Stimulated activated naive B cell treated with anti-CD40 and anti-IgM and Interleukin-4, amounts not matched to agents 10 μg/mL and 1 μg/mL and 100 μg/mL, for 72 hours (primary cell): ENCODE data around the gene ANKRD1.
"Not testable (repeated sequence)": the region's sequence is repeated elsewhere in the genome, so short reads cannot be mapped to it uniquely, and the experiment has no call there.

ENCODE experiments used
- ATAC-seq, 2 donors: fragments of 150-1000 bp; cut with Tn5 transposase; replicated peaks; 2 replicates each; pipeline ENCODE4 v1.10.0; 2021; ENCODE audit warnings: moderate library complexity in 1 of 2
- DNase-seq: peaks from one replicate; pipeline ENCODE4 v3.0.0; 2021
- H3K27ac Mint-ChIP-seq: one replicate; pipeline ENCODE4 v1.8.0; 2022; ENCODE audit warnings: mild to moderate bottlenecking, mixed read lengths
- H3K27me3 Mint-ChIP-seq, 2 donors: one replicate each; pipeline ENCODE4 v1.8.0; 2022; ENCODE audit warnings: mixed read lengths in 2 of 2
- H3K36me3 Mint-ChIP-seq, 2 donors: one replicate each; pipeline ENCODE4 v1.8.0; 2022; ENCODE audit warnings: mixed read lengths in 2 of 2, mild to moderate bottlenecking in 1 of 2
- H3K4me1 Mint-ChIP-seq, 2 donors: one replicate each; pipeline ENCODE4 v1.8.0; 2022; ENCODE audit warnings: mixed read lengths in 2 of 2, mild to moderate bottlenecking in 1 of 2
- H3K4me3 Mint-ChIP-seq, 2 donors: one replicate each; pipeline ENCODE4 v1.8.0; 2022; ENCODE audit warnings: mild to moderate bottlenecking in 2 of 2, mixed read lengths in 2 of 2, moderate library complexity in 1 of 2
- H3K9me3 Mint-ChIP-seq, 2 donors: one replicate each; pipeline ENCODE4 v1.8.0; 2022; ENCODE audit warnings: mixed read lengths in 2 of 2, mild to moderate bottlenecking in 1 of 2

The ANKRD1 gene

GRCh38 chr10:90911133-90912051 is 9.5 kb downstream of the ANKRD1 start:
- Mint-ChIP-seq H3K4me1 (peaks cover 16 to 50% of the 10 kb centered on the region in 2 donors), H3K4me3 (no peak overlapping the region), H3K27me3 (peaks cover 0 to 5% of the 10 kb centered on the region in 2 donors), H3K27ac (peak overlapping the region; percentile 95), H3K9me3 (peaks cover 0 to 3% of the 10 kb centered on the region in 2 donors), H3K36me3 (peaks cover 6 to 27% of the 10 kb centered on the region in 2 donors)
- DNase-seq (peak; percentile 63), ATAC-seq (peak; percentile 93 to 94)

GRCh38 chr10:90906596-90906995 is 14.3 kb downstream of the ANKRD1 start:
- H3K36me3 Mint-ChIP-seq: peaks cover 15 to 24% of the 10 kb centered on the region in 2 donors
- ATAC-seq (no peak), DNase-seq (no peak)
- H3K27me3 Mint-ChIP-seq: no peaks in the 10 kb centered on the region
- peaks cover 9 to 20% of the 10 kb centered on the region in 2 donors for H3K4me1 Mint-ChIP-seq
- H3K4me3 Mint-ChIP-seq: no peak overlapping the region
- peaks cover 0 to 4% of the 10 kb centered on the region in 2 donors for H3K9me3 Mint-ChIP-seq
- no peak overlapping the region for H3K27ac Mint-ChIP-seq

DNA sequence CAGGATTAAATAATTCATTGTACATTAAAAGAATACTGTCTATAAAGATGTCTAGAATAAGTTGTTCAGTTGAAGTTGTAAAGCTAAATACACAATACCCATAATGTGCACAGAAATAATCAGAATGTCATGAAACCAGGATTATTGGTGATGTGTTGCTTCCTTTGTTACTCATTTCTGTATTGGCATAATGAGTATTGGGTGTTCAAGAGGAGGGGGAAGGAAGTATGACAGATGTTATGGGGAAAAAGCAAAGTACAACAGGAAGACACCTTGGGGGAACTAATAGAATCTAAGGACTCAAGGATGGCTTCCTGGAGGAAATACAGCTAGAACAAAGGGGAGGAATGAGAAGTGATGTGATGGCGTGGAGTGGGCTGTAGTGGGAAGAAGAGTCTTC is 15.0 kb downstream of the ANKRD1 start:
- DNase-seq: no peak
- H3K4me3 Mint-ChIP-seq: no peak overlapping the region
- H3K27ac Mint-ChIP-seq: peak overlapping the region; percentile 10
- H3K27me3 Mint-ChIP-seq: no peaks in the 10 kb centered on the region
- ATAC-seq: peak; percentile 63 to 85
- peaks cover 17 to 27% of the 10 kb centered on the region in 2 donors for H3K36me3 Mint-ChIP-seq
- peaks cover 0 to 4% of the 10 kb centered on the region in 2 donors for H3K9me3 Mint-ChIP-seq
- peaks cover 6 to 14% of the 10 kb centered on the region in 2 donors for H3K4me1 Mint-ChIP-seq

DNA sequence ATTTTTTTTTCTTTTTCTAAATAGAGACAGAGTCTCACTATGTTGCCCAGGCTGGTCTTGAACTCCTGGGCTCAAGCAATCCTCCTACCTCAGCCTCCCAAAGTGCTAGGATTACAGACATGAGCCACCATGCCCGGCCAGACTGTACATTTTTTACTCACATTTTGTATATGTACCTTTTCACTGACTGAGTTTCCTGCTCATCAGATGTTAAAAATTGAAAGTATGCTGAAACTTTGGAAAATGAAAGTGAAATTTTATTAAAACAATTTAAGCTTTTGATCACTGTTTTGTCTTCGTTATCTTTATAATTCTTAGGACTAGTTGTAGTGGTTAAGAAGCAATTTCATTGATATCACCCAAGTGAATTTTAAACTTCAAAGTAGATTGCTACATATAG is 24.0 kb downstream of the ANKRD1 start:
- not testable (repeated sequence) for DNase-seq, H3K9me3 Mint-ChIP-seq, ATAC-seq, H3K4me1 Mint-ChIP-seq, H3K4me3 Mint-ChIP-seq, H3K27ac Mint-ChIP-seq, H3K27me3 Mint-ChIP-seq
- H3K36me3 Mint-ChIP-seq: peaks cover 27 to 48% of the 10 kb centered on the region in 2 donors

DNA sequence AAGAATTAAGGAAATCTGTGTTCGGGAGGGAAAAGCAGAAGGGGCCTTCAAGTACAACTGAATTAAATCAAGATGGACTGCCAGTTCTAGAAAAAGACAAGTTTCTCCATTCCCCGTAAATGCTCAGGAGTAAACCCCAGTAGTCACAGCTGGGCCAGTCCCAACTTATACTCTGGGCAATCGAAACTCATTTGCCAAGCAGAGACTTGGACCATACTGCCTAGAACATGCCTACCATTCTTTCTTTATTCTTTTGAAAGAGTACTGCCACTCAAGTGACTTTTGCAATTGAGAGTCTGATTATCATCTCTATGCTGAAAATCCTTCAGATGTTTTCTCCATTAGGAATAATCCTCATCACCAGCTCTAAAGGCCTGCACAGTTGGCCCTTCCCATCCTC is 27.7 kb downstream of the ANKRD1 start:
- H3K27ac Mint-ChIP-seq: no peak overlapping the region
- ATAC-seq (no peak), DNase-seq (no peak)
- H3K36me3 Mint-ChIP-seq: peaks cover 38 to 55% of the 10 kb centered on the region in 2 donors
- no peaks in the 10 kb centered on the region for H3K9me3 Mint-ChIP-seq
- H3K4me3 Mint-ChIP-seq: no peak overlapping the region
- no peaks in the 10 kb centered on the region for H3K27me3 Mint-ChIP-seq
- peaks cover 0 to 2% of the 10 kb centered on the region in 2 donors for H3K4me1 Mint-ChIP-seq

GRCh38 chr10:90890347-90890746 is 30.5 kb downstream of the ANKRD1 start:
- H3K4me1 Mint-ChIP-seq: peaks cover 0 to 2% of the 10 kb centered on the region in 2 donors
- H3K36me3 Mint-ChIP-seq: peaks cover 38 to 63% of the 10 kb centered on the region in 2 donors
- no peaks in the 10 kb centered on the region for H3K27me3 Mint-ChIP-seq
- H3K9me3 Mint-ChIP-seq: no peaks in the 10 kb centered on the region
- no peak overlapping the region for H3K27ac Mint-ChIP-seq
- ATAC-seq (no peak), DNase-seq (no peak)
- H3K4me3 Mint-ChIP-seq: no peak overlapping the region

DNA sequence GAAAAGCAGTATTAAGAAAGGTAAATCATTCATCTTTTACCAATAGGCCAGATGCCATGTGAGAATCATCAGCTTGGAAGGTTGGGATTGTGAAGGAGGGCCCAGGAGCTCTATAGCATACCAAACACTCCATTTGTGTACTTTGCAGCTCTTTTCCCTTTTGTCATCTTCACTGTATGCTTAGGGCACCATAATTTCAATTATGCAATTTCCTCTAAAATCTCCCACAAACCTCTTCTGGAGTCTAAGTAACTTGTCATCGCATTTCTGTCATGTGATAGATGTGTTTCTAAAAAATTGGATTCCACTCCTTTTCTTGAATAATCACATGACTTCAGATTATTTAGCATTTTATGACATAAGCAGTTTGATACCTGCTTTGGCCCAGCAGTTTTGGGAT is 31.3 kb downstream of the ANKRD1 start:
- no peak for DNase-seq
- no peak overlapping the region for H3K4me3 Mint-ChIP-seq
- H3K4me1 Mint-ChIP-seq: peaks cover 0 to 2% of the 10 kb centered on the region in 2 donors
- no peak overlapping the region for H3K27ac Mint-ChIP-seq
- ATAC-seq: no peak
- H3K9me3 Mint-ChIP-seq: no peaks in the 10 kb centered on the region
- H3K36me3 Mint-ChIP-seq: peaks cover 35 to 64% of the 10 kb centered on the region in 2 donors
- H3K27me3 Mint-ChIP-seq: no peaks in the 10 kb centered on the region

DNA sequence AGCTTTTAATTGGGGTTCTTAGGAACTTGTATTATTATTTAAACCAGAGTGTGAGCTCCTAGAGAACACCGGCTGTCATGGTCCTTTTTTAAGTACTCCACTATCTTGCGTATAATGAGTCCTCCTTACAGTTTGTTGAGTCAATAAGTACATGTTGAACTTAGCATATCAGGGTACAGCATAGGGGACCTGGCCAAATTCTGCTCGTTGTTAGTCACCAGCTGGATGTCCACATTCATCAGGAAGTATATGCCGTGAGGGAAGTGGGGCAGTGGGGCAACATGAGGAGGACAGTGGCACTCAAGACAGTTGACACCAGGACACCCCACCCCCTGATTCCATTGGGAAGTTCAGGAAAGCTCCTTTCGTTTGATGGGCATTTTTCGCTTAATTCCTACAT is 32.5 kb downstream of the ANKRD1 start:
- Mint-ChIP-seq H3K4me3 (no peak overlapping the region), H3K27me3 (no peaks in the 10 kb centered on the region), H3K36me3 (peaks cover 34 to 67% of the 10 kb centered on the region in 2 donors), H3K27ac (no peak overlapping the region), H3K9me3 (no peaks in the 10 kb centered on the region), H3K4me1 (peaks cover 0 to 2% of the 10 kb centered on the region in 2 donors)
- no peak for DNase-seq
- no peak for ATAC-seq

GRCh38 chr10:90887555-90887954 is 33.3 kb downstream of the ANKRD1 start:
- DNase-seq (no peak), ATAC-seq (no peak)
- H3K4me1 Mint-ChIP-seq: peaks cover 0 to 2% of the 10 kb centered on the region in 2 donors
- H3K27me3 Mint-ChIP-seq: no peaks in the 10 kb centered on the region
- peaks cover 34 to 65% of the 10 kb centered on the region in 2 donors for H3K36me3 Mint-ChIP-seq
- no peak overlapping the region for H3K4me3 Mint-ChIP-seq
- H3K27ac Mint-ChIP-seq: no peak overlapping the region
- H3K9me3 Mint-ChIP-seq: no peaks in the 10 kb centered on the region

- Mint-ChIP-seq H3K4me1 (peaks cover 0 to 2% of the 10 kb centered on the region in 2 donors), H3K36me3 (peaks cover 25 to 53% of the 10 kb centered on the region in 2 donors), H3K4me3 (no peak overlapping the region), H3K27ac (no peak overlapping the region), H3K9me3 (no peaks in the 10 kb centered on the region), H3K27me3 (no peaks in the 10 kb centered on the region)
- ATAC-seq (no peak), DNase-seq (no peak)
Measured at GRCh38 chr10:90885176-90885575, 35.7 kb downstream of the ANKRD1 start.

DNA sequence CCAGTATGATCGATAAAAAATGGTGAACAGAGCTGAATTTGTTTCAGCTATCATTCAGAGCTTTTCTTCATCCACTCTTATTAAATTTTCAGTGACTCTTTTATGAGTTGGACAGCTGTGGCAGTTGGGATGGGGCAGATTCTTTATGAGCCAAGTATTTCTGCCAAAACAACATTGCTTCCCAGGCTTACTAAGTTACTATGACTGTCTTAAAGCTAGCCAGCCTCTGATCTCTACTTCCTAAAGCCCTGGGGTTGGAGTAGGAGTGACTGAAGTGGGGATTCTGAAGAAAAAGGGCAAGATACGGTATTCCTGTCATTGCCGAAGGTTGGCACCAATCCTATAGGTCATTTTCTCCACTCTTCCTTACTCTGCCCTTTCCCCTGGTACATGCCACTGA is 36.5 kb downstream of the ANKRD1 start:
- Mint-ChIP-seq H3K36me3 (peaks cover 25 to 51% of the 10 kb centered on the region in 2 donors), H3K4me3 (no peak overlapping the region), H3K27me3 (no peaks in the 10 kb centered on the region), H3K9me3 (no peaks in the 10 kb centered on the region), H3K27ac (no peak overlapping the region), H3K4me1 (peaks cover 0 to 2% of the 10 kb centered on the region in 2 donors)
- ATAC-seq (no peak), DNase-seq (no peak)

DNA sequence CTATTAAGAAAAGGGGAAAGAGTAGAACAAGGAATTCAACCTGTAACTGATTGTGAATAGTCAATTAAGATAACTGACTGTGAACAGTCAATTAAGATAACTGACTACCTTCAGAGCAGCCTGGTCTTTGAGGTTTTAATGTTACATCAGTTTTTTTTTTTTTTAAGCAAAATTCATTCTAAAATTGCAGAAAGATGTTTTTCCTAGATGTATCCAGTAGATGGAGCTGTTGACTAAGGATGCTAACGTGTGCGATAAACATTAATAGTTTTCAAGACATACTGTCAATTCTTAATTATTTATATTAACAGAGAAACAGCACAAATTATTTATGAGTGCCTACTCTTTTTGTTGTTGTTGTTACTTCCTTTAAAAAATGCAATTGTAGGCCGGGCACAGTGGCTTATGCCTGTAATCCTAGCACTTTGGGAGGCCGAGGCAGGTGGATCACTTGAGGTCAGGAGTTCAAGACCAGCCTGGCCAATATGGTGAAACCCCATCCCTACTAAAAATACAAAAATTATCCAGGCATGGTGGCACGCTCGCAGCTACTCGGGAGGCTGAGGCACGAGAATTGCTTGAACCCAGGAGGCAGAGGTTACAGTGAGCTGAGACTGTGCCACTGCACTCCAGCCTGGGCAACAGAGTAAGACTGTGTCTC is 40.7 kb downstream of the ANKRD1 start:
- H3K4me1 Mint-ChIP-seq, H3K27me3 Mint-ChIP-seq, H3K9me3 Mint-ChIP-seq, DNase-seq, ATAC-seq, H3K27ac Mint-ChIP-seq, H3K4me3 Mint-ChIP-seq: not testable (repeated sequence)
- H3K36me3 Mint-ChIP-seq: peaks cover 21 to 46% of the 10 kb centered on the region in 2 donors

GRCh38 chr10:90879062-90879461 is 41.8 kb downstream of the ANKRD1 start:
- Mint-ChIP-seq H3K4me3 (no peak overlapping the region), H3K4me1 (peaks cover 2 to 4% of the 10 kb centered on the region in 2 donors), H3K9me3 (no peaks in the 10 kb centered on the region), H3K27me3 (no peaks in the 10 kb centered on the region), H3K27ac (no peak overlapping the region), H3K36me3 (peaks cover 17 to 39% of the 10 kb centered on the region in 2 donors)
- DNase-seq: no peak
- no peak for ATAC-seq

- DNase-seq (no peak), ATAC-seq (peak in 1 of 2 donors; percentile 1)
- peaks cover 11 to 21% of the 10 kb centered on the region in 2 donors for H3K4me1 Mint-ChIP-seq
- peak overlapping the region; percentile 93 for H3K27ac Mint-ChIP-seq
- peaks cover 4% of the 10 kb centered on the region in 2 donors for H3K9me3 Mint-ChIP-seq
- H3K4me3 Mint-ChIP-seq: peak overlapping the region; percentile 96 to 97
- H3K36me3 Mint-ChIP-seq: peaks cover 15% of the 10 kb centered on the region in 2 donors
- peaks cover 12 to 21% of the 10 kb centered on the region in 2 donors for H3K27me3 Mint-ChIP-seq
Measured at GRCh38 chr10:90872648-90873020, 48.3 kb downstream of the ANKRD1 start.
